ENCODE data around the gene BNIP2. TPM values are rescaled to one million over a fixed set of nuclear protein-coding genes. Genes with fewer than 3 reads are reported as not detected.
"Not testable (repeated sequence)": the region's sequence is repeated elsewhere in the genome, so short reads cannot be mapped to it uniquely, and the experiment has no call there.

The BNIP2 gene
- total RNA-seq, 1 experiment from 2014 or later = 162 TPM

DNA sequence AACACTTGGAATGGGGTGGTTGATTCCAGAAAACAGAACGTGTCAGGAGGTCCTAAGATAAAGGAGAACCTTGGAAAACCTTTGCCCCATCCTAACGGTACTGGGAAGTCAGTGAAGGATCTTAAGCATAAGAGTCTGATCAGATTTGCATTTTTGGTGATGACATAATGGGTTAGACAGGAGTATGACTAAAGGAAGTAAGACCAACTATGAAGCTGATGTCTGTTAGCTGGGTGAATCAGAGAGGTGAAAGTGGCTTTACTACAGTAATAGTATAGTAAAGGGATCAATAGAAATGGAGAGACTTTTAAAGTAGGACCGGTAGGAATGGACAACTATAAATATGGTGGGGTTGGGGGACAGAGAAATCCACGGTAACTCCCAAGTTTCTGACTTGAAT, 44.4 kb downstream of the BNIP2 start:
- H3K4me3 ChIP-seq = no peak overlapping the region
- peaks cover 1% of the 10 kb centered on the region for H3K4me1 ChIP-seq (replicated peaks)
- DNase-seq (ENCODE audit: low read depth in 1 of 2, low spot score in 2 of 2) = no peak
- no peak overlapping the region for H3K27ac ChIP-seq
- H3K9me3 ChIP-seq (replicated peaks) = no peaks in the 10 kb centered on the region
- H3K36me3 ChIP-seq = peaks cover 79% of the 10 kb centered on the region
- no peaks in the 10 kb centered on the region for H3K27me3 ChIP-seq (replicated peaks)

DNA sequence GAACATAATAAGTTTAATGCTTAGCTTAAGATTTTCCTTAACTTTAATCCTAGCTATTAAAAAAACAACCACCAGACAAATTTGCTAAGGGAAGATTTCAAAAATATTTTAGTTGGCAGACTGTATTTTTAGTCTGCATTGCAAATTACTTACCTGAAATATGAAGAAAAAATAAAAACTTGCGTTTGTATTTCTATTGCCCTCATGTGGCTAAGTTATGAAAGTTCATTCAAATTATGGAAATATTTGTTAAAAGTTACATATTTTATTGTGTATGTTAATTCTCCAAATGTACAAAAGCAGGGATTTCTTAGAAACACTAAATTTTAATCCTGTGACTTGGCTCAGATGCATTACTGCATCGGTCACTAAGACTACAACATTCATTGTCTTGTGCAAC, 46.8 kb downstream of the BNIP2 start:
- Histone ChIP-seq H3K4me3 (no peak overlapping the region), H3K36me3 (peaks cover 76% of the 10 kb centered on the region), H3K9me3 (replicated peaks) (no peaks in the 10 kb centered on the region), H3K4me1 (replicated peaks) (no peaks in the 10 kb centered on the region), H3K27me3 (replicated peaks) (no peaks in the 10 kb centered on the region), H3K27ac (no peak overlapping the region)
- DNase-seq (ENCODE audit: low read depth in 1 of 2, low spot score in 2 of 2) = no peak

DNA sequence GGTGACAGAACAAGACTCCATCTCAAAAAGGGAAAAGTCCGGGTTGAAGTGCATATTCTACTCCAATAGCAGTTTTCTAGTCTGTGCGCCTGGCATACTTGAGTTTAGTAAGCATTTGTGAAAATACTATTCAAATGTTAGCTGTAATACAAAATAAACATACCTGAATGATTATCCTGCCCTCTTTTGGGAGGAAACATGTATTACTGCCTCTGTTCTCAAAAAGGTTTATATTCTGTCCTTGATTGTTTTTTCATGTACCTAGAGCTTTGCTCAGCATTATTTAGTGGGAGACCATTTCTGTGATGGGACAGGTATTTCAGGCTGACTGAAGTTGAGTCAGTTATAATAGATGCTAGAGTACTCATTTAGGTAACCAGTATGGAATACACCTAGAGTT, 51.6 kb downstream of the BNIP2 start:
- H3K4me3 ChIP-seq; H3K27ac ChIP-seq; H3K4me1 ChIP-seq (replicated peaks); H3K27me3 ChIP-seq (replicated peaks); DNase-seq (ENCODE audit: low read depth in 1 of 2, low spot score in 2 of 2); H3K9me3 ChIP-seq (replicated peaks): not testable (repeated sequence)
- peaks cover 42% of the 10 kb centered on the region for H3K36me3 ChIP-seq

DNA sequence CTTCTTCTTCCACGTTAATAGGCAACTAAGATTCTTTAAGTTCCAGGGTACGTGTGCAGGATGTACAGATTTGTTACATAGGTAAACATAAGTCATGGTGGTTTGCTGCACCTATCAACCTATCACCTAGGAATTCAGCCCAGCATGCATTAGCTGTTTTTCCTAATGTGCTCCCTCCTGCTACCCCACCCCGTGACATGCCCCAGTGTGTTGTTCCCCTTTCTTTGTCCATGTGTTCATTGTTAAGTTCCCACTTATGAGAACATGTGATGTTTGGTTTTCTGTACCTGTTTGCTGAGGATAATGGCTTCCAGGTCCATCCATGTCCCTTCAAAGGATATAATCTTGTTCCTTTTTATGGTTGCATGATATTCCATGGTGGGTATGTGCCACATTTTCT, 52.9 kb downstream of the BNIP2 start:
- peaks cover 30% of the 10 kb centered on the region for H3K36me3 ChIP-seq
- H3K9me3 ChIP-seq (replicated peaks) = no peaks in the 10 kb centered on the region
- H3K4me1 ChIP-seq (replicated peaks) = no peaks in the 10 kb centered on the region
- no peak overlapping the region for H3K4me3 ChIP-seq
- H3K27ac ChIP-seq = no peak overlapping the region
- no peak for DNase-seq (ENCODE audit: low read depth in 1 of 2, low spot score in 2 of 2)
- no peaks in the 10 kb centered on the region for H3K27me3 ChIP-seq (replicated peaks)

DNA sequence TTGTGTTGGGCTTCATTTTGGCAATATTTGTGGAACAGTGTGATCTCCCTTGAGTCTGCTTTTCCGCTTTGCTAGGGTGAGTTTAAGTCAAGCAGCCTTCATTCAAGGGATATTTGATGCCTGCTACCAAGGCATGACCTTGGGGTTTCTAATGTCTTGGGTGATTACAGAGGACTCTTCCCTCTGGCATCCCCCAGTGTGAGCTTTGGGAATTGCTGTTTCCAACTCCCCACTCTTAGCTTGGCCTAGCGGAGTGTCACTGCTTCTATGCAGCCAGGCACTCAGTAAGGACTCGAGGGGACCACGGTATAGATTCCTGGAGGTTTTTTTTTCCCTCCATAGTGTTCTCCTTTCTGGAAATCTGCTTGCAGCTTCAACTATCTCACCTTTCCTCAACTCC, 56.4 kb downstream of the BNIP2 start:
- Histone ChIP-seq H3K4me1 (replicated peaks) (no peaks in the 10 kb centered on the region), H3K27ac (no peak overlapping the region), H3K36me3 (peaks cover 7% of the 10 kb centered on the region), H3K4me3 (no peak overlapping the region), H3K27me3 (replicated peaks) (no peaks in the 10 kb centered on the region), H3K9me3 (replicated peaks) (no peaks in the 10 kb centered on the region)
- no peak for DNase-seq (ENCODE audit: low read depth in 1 of 2, low spot score in 2 of 2)

DNA sequence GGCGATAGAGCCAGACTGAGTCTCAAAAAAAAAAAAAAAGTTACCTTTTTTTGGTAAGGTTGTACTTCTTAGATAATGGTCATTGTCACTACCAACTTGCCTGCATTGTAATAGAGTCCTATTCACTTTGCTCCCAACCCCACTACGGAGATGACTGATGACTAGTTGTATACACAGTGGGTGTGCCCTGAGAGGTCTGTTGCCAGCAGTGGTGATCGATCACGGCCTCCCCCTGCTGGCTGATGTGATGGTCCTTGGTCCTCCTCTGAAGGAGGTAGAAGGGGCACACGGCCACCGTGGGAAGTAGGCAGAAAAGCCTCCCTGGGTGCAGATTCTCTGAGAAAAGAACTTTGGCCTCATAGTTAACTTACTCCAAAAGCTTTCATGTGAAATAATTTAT, 66.8 kb downstream of the BNIP2 start:
- no peaks in the 10 kb centered on the region; the same call in 1 of the 2 replicates for H3K27me3 ChIP-seq (replicated peaks)
- H3K4me3 ChIP-seq = no peak overlapping the region
- DNase-seq (ENCODE audit: low read depth in 1 of 2, low spot score in 2 of 2) = peak; percentile 37 to 65
- no peak overlapping the region for H3K27ac ChIP-seq
- H3K36me3 ChIP-seq = no peaks in the 10 kb centered on the region
- H3K9me3 ChIP-seq (replicated peaks) = no peaks in the 10 kb centered on the region
- no peaks in the 10 kb centered on the region for H3K4me1 ChIP-seq (replicated peaks)

DNA sequence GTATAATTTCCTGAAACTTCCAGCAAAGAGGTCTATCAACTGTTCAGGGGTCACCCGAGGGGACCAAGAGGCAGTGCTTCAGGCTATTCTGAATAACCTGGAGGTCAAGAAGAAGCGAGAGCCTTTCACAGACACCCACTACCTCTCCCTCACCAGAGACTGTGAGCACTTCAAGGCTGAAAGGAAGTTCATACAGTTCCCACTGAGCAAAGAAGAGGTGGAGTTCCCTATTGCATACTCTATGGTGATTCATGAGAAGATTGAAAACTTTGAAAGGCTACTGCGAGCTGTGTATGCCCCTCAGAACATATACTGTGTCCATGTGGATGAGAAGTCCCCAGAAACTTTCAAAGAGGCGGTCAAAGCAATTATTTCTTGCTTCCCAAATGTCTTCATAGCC, 70.7 kb downstream of the BNIP2 start:
- Histone ChIP-seq H3K4me1 (replicated peaks) (no peaks in the 10 kb centered on the region), H3K4me3 (no peak overlapping the region), H3K27ac (no peak overlapping the region), H3K27me3 (replicated peaks) (peaks cover 6% of the 10 kb centered on the region; the same call in 1 of the 2 replicates), H3K9me3 (replicated peaks) (no peaks in the 10 kb centered on the region), H3K36me3 (no peaks in the 10 kb centered on the region)
- no peak for DNase-seq (ENCODE audit: low read depth in 1 of 2, low spot score in 2 of 2)

DNA sequence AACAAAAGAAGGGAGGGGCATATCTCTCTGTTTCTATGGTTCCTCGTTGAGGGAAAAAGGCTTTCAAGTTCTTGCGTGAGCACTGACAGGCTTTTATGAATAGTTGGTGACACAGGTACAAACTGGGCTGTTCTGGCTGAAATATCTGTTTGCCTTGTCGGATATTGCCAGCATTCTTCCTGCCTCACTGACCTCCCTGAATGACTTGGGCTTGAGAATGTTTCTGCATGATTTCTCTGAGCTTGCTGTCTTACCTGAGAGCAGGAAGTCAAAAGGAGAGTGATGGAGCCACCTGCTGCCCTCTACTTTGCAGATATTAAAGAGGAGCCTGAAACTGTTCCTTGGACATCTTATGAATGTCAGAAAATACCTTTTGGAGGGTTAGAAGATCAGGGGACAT, 72.7 kb downstream of the BNIP2 start:
- peaks cover 6% of the 10 kb centered on the region; the same call in 1 of the 2 replicates for H3K27me3 ChIP-seq (replicated peaks)
- H3K36me3 ChIP-seq = no peaks in the 10 kb centered on the region
- H3K27ac ChIP-seq = no peak overlapping the region
- no peak overlapping the region for H3K4me3 ChIP-seq
- DNase-seq (ENCODE audit: low read depth in 1 of 2, low spot score in 2 of 2) = no peak
- no peaks in the 10 kb centered on the region for H3K4me1 ChIP-seq (replicated peaks)
- H3K9me3 ChIP-seq (replicated peaks) = no peaks in the 10 kb centered on the region

DNA sequence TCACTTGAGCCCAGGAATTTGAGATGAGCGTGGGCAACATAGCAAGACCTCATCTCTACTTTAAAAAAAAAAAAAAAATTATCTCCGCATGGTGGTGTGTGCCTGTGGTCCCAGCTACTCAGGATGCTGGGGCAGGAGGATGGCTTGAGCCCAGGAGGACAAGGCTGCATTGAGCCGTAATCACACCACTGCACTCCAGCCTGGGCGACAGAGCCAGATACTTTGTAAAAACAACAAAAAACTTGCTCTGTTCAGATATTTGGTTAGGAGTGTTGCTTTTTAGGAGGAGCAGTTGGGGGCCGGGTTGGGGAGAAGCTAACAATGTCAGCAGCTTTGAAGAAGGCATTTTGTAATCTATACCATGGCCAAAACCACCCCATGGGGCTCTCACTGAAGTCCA, 73.5 kb downstream of the BNIP2 start:
- H3K4me1 ChIP-seq (replicated peaks) = no peaks in the 10 kb centered on the region
- no peak for DNase-seq (ENCODE audit: low read depth in 1 of 2, low spot score in 2 of 2)
- H3K36me3 ChIP-seq = no peaks in the 10 kb centered on the region
- no peak overlapping the region for H3K4me3 ChIP-seq
- no peaks in the 10 kb centered on the region for H3K9me3 ChIP-seq (replicated peaks)
- peaks cover 6% of the 10 kb centered on the region; the same call in 1 of the 2 replicates for H3K27me3 ChIP-seq (replicated peaks)
- no peak overlapping the region for H3K27ac ChIP-seq

DNA sequence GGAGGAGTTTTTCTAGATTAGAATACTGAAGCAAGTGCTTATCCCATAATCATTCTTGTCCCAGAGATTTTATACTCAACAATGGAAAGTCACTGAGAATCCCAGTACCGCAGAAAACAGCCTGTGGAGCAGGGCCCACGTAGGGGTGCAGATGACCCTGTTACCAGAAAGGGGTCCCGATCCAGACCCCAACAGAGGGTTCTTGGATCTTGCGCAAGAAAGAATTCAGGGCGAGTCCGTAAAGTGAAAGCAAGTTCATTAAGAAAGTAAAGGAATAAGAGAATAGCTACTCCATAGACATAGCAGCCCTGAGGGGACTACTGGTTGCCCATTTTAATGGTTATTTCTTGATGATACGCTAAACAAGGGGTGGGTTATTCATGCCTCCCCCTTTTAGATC, 75.0 kb downstream of the BNIP2 start:
- H3K9me3 ChIP-seq (replicated peaks) = no peaks in the 10 kb centered on the region
- H3K36me3 ChIP-seq = no peaks in the 10 kb centered on the region
- H3K4me1 ChIP-seq (replicated peaks) = no peaks in the 10 kb centered on the region
- H3K27me3 ChIP-seq (replicated peaks) = peaks cover 6% of the 10 kb centered on the region; the same call in 1 of the 2 replicates
- H3K27ac ChIP-seq = no peak overlapping the region
- no peak overlapping the region for H3K4me3 ChIP-seq
- no peak for DNase-seq (ENCODE audit: low read depth in 1 of 2, low spot score in 2 of 2)

DNA sequence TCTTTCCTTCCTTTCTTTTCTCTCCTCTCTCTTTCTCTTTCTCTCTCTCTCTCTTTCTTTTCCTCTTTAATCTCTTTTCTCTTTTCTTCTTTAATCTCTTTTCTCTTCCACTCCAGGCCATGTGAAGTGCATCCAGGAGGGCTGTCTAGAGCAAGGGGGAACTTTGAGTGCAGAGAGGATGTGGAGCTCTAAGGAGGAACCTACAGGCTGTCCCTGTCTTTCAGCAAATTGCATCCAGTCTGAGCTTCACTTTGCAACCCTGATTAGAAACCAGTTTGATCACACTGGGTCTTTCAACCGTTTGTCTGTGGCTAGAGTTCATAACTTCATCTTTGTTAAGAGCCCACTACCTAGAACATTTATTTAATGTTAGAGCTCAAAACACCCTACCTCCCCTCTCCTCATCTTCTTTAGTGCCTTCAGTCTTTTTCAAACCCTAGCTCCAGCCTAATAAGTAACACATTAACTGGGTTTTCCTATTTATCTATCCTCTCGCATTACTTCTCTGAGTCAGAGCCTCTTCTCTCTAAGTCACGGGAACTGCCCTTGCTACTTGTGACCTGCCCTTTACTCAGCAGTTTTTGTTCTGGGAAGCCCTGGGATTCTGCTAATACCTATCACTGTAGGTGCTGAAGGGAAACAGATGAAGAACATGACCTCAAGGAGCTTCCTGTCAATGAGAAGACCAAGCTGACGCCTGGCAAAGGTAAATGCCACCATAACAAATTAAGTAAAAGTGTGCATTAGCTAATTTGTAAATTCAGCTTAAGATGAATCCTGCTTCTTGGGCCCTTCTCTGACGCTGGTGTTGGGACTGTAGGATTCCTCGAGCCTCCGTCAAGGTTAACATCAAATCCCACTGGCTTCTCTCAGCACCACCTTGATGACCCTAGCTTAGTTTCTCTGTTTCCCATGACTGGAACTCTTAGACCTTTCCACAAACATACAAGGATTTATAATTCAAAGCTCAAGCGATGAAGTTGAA, 77.6 kb downstream of the BNIP2 start, which contains the start of gene GCNT3:
Gene GCNT3, plus strand, starts transcription at position 508 of the 985 bp plus-strand sequence. CDS start 6,456 bp downstream, outside the sequence.
- Histone ChIP-seq H3K36me3 (no peaks in the 10 kb centered on the region), H3K27me3 (replicated peaks) (peaks cover 6% of the 10 kb centered on the region; the same call in 1 of the 2 replicates), H3K27ac (no peak within 1 kb of the TSS), H3K4me1 (replicated peaks) (no peaks in the 10 kb centered on the region), H3K9me3 (replicated peaks) (no peaks in the 10 kb centered on the region; the same call in 1 of the 2 replicates), H3K4me3 (no peak within 1 kb of the TSS)
- no peak for DNase-seq (ENCODE audit: low read depth in 1 of 2, low spot score in 2 of 2)

DNA sequence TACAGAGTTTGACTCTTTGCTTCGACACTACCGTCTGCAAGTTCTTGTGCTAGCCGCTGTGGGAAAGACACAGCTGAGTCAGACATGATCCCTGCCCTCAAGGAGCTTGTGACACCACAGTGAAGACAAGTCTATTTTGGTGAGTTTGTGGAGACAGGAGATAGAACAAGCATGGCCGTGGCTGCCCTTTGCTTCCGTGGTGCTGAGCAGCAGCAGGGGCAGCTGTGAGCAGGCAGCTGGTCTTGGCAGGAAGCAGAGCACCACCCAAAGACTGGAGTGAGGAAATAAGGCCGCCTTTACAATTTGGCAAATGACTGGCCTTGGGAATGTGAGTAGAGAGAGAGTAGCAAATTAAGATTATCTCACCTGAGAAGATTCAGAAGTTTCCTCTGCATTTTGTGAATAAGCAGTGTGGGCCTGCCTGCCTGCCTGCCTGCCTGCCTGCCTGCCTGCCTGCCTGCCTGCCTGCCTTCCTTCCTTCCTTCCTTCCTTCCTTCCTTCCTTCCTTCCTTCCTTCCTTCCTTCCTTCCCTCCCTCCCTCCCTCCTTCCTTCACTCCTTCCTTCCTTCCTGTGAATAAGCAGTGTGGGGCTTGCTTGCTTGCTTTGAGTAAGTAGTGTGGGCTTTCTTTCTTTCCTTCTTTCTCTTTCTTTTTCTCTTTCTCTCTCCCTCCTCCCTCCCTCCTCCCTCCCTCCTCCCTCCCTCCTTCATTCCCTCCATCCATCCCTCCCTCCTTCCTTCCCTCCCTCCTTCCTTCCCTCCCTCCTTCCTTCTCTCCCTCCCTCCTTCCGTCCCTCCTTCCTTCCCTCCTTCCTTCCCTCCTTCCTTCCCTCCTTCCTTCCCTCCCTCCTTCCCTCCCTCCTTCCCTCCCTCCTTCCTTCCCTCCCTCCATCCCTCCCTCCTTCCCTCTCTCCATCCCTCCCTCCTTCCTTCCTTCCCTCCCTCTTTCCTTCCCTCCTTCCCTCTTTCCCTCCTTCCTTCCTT, 79.1 kb downstream of the BNIP2 start:
- Histone ChIP-seq H3K9me3 (replicated peaks) (peaks cover 2% of the 10 kb centered on the region; the same call in 1 of the 2 replicates), H3K4me1 (replicated peaks) (no peaks in the 10 kb centered on the region), H3K27me3 (replicated peaks) (no peaks in the 10 kb centered on the region), H3K27ac (no peak overlapping the region), H3K36me3 (no peaks in the 10 kb centered on the region), H3K4me3 (no peak overlapping the region)
- no peak for DNase-seq (ENCODE audit: low read depth in 1 of 2, low spot score in 2 of 2)
